HEK293 (cell line): ENCODE results near the gene ZFYVE1.

ENCODE experiments used
- CTCF ChIA-PET: fragments of 350-600 bp; formaldehyde crosslinking; extraction: SDS; loops from one replicate; lab custom pipeline; 2021; ENCODE audit warnings: antibody characterized with exemption; lab: Yijun Ruan, JAX
- POLR2A ChIA-PET: fragments of 300-600 bp; formaldehyde crosslinking; extraction: SDS; loops from one replicate; lab custom pipeline; 2020; ENCODE audit warnings: antibody characterized with exemption, inconsistent platforms; lab: Yijun Ruan, JAX
- H3K27ac ChIP-seq: fragments of 200-500 bp; sonication (Bioruptor generic); 2 replicates; pipeline ENCODE4 v1.5.1; 2014; ENCODE audit warnings: low read depth, low read length, control low read depth, inconsistent platforms; ENCODE audit errors: extremely low read depth
- H3K36me3 ChIP-seq, 2 experiments: fragments of 200-500 bp in 1 of 2; sonication (Bioruptor generic) in 1 of 2; 1 replicate in 1 of 2; 2 replicates in 1 of 2; pipeline ENCODE4 v1.5.1; 2014 to 2017; ENCODE audit warnings: inconsistent platforms in 2 of 2, low read length in 2 of 2; ENCODE audit not compliant: control insufficient read depth in 2 of 2, insufficient read depth in 1 of 2
- H3K4me1 ChIP-seq: fragments of 200-500 bp; sonication (Bioruptor generic); 2 replicates; pipeline ENCODE4 v1.5.1; 2014; ENCODE audit warnings: mild to moderate bottlenecking, low read length, inconsistent platforms; ENCODE audit not compliant: control insufficient read depth, insufficient read depth
- H3K4me3 ChIP-seq: 2 replicates; pipeline ENCODE4 v1.5.1; 2011; ENCODE audit warnings: low read depth, mild to moderate bottlenecking, control low read depth, low read length, moderate library complexity
- H3K9me3 ChIP-seq: fragments of 200-500 bp; sonication (Bioruptor generic); 2 replicates; pipeline ENCODE4 v1.5.1; 2014; ENCODE audit warnings: low read depth, low read length, inconsistent platforms; ENCODE audit not compliant: control insufficient read depth, insufficient read depth
- FEZF1 ChIP-seq: fragments of 450-650 bp; formaldehyde crosslinking; IDR thresholded peaks from 2 replicates; pipeline ENCODE4 v1.5.1; 2016; ENCODE audit warnings: missing biosample characterization, missing genetic modification characterization
- PRDM1 ChIP-seq: fragments of 450-650 bp; formaldehyde crosslinking; IDR thresholded peaks from 2 replicates; pipeline ENCODE4; 2016; ENCODE audit warnings: missing biosample characterization, missing genetic modification characterization
- PRDM4 ChIP-seq: fragments of 450-650 bp; formaldehyde crosslinking; IDR thresholded peaks from 2 replicates; pipeline ENCODE4 v1.5.1; 2017; ENCODE audit warnings: missing biosample characterization, missing genetic modification characterization
- TRIM28 ChIP-seq: IDR thresholded peaks from 2 replicates; pipeline ENCODE4 v1.6.1; 2011; ENCODE audit warnings: low read length, control low read depth, borderline replicate concordance
- ZBTB48 ChIP-seq: fragments of 450-650 bp; formaldehyde crosslinking; IDR thresholded peaks from 2 replicates; pipeline ENCODE4 v1.5.1; 2016; ENCODE audit warnings: missing biosample characterization, missing genetic modification characterization
- ZIC2 ChIP-seq: fragments of 450-650 bp; formaldehyde crosslinking; IDR thresholded peaks from 2 replicates; pipeline ENCODE4 v1.5.1; 2016; ENCODE audit warnings: missing biosample characterization, missing genetic modification characterization
- ZNF221 ChIP-seq: fragments of 450-650 bp; formaldehyde crosslinking; IDR thresholded peaks from 2 replicates; pipeline ENCODE4 v1.5.1; 2017; ENCODE audit warnings: missing biosample characterization, missing genetic modification characterization, borderline replicate concordance
- ZNF248 ChIP-seq: fragments of 450-650 bp; formaldehyde crosslinking; IDR thresholded peaks from 2 replicates; pipeline ENCODE4 v1.5.1; 2017; ENCODE audit warnings: missing biosample characterization, missing genetic modification characterization
- ZNF311 ChIP-seq: fragments of 450-650 bp; formaldehyde crosslinking; IDR thresholded peaks from 2 replicates; pipeline ENCODE4 v1.5.1; 2017; ENCODE audit warnings: missing biosample characterization, missing genetic modification characterization, borderline replicate concordance
- ZNF37A ChIP-seq: fragments of 450-650 bp; IDR thresholded peaks from 2 replicates; pipeline ENCODE4 v1.5.1; 2018; ENCODE audit warnings: missing biosample characterization, missing genetic modification characterization
- ZNF398 ChIP-seq: fragments of 450-650 bp; formaldehyde crosslinking; IDR thresholded peaks from 2 replicates; pipeline ENCODE4 v1.5.1; 2017; ENCODE audit warnings: missing biosample characterization, missing genetic modification characterization
- ZNF555 ChIP-seq: fragments of 450-650 bp; formaldehyde crosslinking; conservative IDR thresholded peaks from 2 replicates; pipeline ENCODE4 v1.5.1; 2017; ENCODE audit warnings: missing biosample characterization, mild to moderate bottlenecking, missing genetic modification characterization, inconsistent platforms
- ZNF580 ChIP-seq: fragments of 450-650 bp; formaldehyde crosslinking; IDR thresholded peaks from 2 replicates; pipeline ENCODE4 v1.5.1; 2016; ENCODE audit warnings: missing biosample characterization, missing genetic modification characterization
- ZNF596 ChIP-seq: fragments of 450-650 bp; IDR thresholded peaks from 2 replicates; pipeline ENCODE4 v1.5.0; 2018; ENCODE audit warnings: missing biosample characterization, mild to moderate bottlenecking, missing genetic modification characterization, moderate library complexity
- ZNF610 ChIP-seq: fragments of 450-650 bp; formaldehyde crosslinking; IDR thresholded peaks from 2 replicates; pipeline ENCODE4 v1.5.1; 2016; ENCODE audit warnings: missing biosample characterization, missing genetic modification characterization, borderline replicate concordance
- ZNF654 ChIP-seq: fragments of 450-650 bp; formaldehyde crosslinking; IDR thresholded peaks from 2 replicates; pipeline ENCODE4 v1.5.1; 2016; ENCODE audit warnings: low read depth, missing biosample characterization, missing genetic modification characterization
- ZNF701 ChIP-seq: fragments of 450-650 bp; formaldehyde crosslinking; IDR thresholded peaks from 2 replicates; pipeline ENCODE4 v1.5.1; 2016; ENCODE audit warnings: missing biosample characterization, missing genetic modification characterization

The ZFYVE1 gene

GRCh38 chr14:72946491-72946890, 80.4 kb downstream of the ZFYVE1 start:
- TF ChIP-seq PRDM4 (tag by site-specific recombination) = no peak
- no peak for TF ChIP-seq ZIC2 (tag by site-specific recombination)
- TF ChIP-seq ZNF555 (tag by site-specific recombination) = no peak
- TF ChIP-seq ZBTB48 (tag by site-specific recombination) = no peak
- TF ChIP-seq ZNF248 (tag by site-specific recombination) = no peak
- TF ChIP-seq FEZF1 (tag by site-specific recombination) = no peak
- TF ChIP-seq ZNF37A (tag by site-specific recombination) = no peak
- Histone ChIP-seq H3K36me3 (peaks cover 10 to 80% of the 10 kb centered on the region in 2 experiments; a peak in 2 of 3 replicates), H3K27ac (no peak overlapping the region), H3K4me3 (no peak overlapping the region), H3K4me1 (no peaks in the 10 kb centered on the region), H3K9me3 (no peaks in the 10 kb centered on the region)
- POLR2A ChIA-PET = interaction anchor here (1.2 kb wide), 1 partner anchor 15 kb away, joined by 3 read pairs; no protein-coding TSS in a partner anchor
- CTCF ChIA-PET = interaction anchor here (3.5 kb wide), 1 partner anchor 433 kb away, joined by 77 read pairs; no protein-coding TSS in a partner anchor

GRCh38 chr14:72945356-72946027, 81.4 kb downstream of the ZFYVE1 start:
- ChIA-PET POLR2A (interaction anchor here (0.6 kb wide), 1 partner anchor 22 kb away, joined by 3 read pairs; no protein-coding TSS in a partner anchor), CTCF (no interaction called here)
- H3K36me3 ChIP-seq = peaks cover 10 to 83% of the 10 kb centered on the region in 2 experiments; a peak in 2 of 3 replicates
- no peak overlapping the region for H3K4me3 ChIP-seq
- H3K9me3 ChIP-seq = no peaks in the 10 kb centered on the region
- H3K4me1 ChIP-seq = no peaks in the 10 kb centered on the region
- no peak overlapping the region for H3K27ac ChIP-seq
- TF ChIP-seq ZNF221 (tag by site-specific recombination) (no peak), PRDM1 (peak; percentile 77)

GRCh38 chr14:72943876-72944430, 83.0 kb downstream of the ZFYVE1 start:
- Histone ChIP-seq H3K9me3 (no peaks in the 10 kb centered on the region), H3K27ac (no peak overlapping the region), H3K36me3 (peaks cover 6 to 89% of the 10 kb centered on the region in 2 experiments; a peak in 2 of 3 replicates), H3K4me3 (no peak overlapping the region), H3K4me1 (no peaks in the 10 kb centered on the region)
- ChIA-PET POLR2A (no interaction called here), CTCF (interaction anchor here (0.6 to 0.8 kb wide), 2 partner anchors 40 to 430 kb away, joined by 3 read pairs; no protein-coding TSS in a partner anchor)
- TF ChIP-seq TRIM28 (no peak), ZNF610 (tag by site-specific recombination) (no peak), ZNF580 (tag by site-specific recombination) (no peak), ZNF596 (no peak), ZNF701 (tag by site-specific recombination) (no peak)

GRCh38 chr14:72942934-72943333, 84.0 kb downstream of the ZFYVE1 start:
- ChIA-PET POLR2A (no interaction called here), CTCF (interaction anchor here (0.8 to 1.0 kb wide), 2 partner anchors 15 to 426 kb away, joined by 3 read pairs; no protein-coding TSS in a partner anchor)

More at GRCh38 chr14:72942934-72943333, 84.0 kb downstream of the ZFYVE1 start:
- Histone ChIP-seq H3K27ac (no peak overlapping the region), H3K4me3 (no peak overlapping the region), H3K36me3 (peaks cover 7 to 90% of the 10 kb centered on the region in 2 experiments; a peak in 2 of 3 replicates), H3K4me1 (no peaks in the 10 kb centered on the region), H3K9me3 (no peaks in the 10 kb centered on the region)
- TF ChIP-seq ZNF311 (tag by site-specific recombination) = no peak
- TF ChIP-seq ZNF398 (tag by site-specific recombination) = no peak
- TF ChIP-seq ZNF654 (tag by site-specific recombination) = 0 out of 2 replicates have a peak, but pooled peaks have one; percentile 6
